ENCODE results near the gene CDKN1C.

Gene CDKN1C

DNA sequence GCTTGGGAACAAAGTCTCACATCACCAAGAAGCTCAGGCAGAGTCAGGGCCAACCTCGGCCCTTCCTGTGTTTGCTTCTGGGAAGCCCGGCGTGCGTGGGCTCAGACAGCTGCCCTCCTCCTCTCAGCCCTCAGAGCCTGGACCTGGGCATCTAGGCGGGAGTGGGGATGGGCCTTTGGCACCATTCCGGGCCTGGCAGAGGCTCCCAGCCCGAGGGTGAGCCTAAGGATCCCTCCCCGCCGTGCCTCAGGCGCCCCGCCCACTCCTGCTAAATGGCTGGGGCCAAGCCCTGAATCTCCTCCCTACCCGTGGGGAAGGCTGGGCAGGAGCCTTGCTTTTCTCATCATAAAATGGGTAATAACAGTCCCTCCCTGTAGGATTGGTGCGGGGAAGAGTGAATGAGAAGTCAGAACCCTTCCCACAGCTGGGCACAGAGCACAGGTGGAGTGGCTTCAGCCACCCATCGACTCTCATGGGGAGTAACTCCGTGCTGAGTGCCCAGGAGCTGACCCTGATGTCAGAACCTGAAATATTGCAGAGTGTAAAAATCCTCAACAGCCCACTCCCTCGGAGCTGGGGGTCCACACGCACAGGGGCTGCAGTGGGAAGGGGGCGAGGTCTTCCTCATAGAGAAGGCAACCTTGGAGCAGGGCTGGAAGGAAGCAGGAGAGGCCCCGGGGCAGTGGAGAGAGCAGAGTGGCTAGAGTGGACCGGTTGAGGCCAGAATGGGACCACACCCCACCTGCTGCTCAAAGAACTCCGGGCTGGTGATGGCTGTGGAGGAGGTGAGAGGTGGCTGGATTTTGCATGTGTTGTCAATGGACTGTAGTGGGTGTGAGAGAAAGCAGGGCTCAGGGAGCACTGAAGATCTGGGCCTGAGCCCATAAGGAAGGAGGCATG is 18.8 kb upstream of the CDKN1C start:
- no peak overlapping the region for H3K4ac ChIP-seq (ENCODE audit: low read length)
- H2BK12ac ChIP-seq (ENCODE audit: low read length), result no peak overlapping the region
- peaks cover 9 to 13% of the 10 kb centered on the region in 2 donors for H3K4me1 ChIP-seq (ENCODE audit: control insufficient read depth in 2 of 2, insufficient read depth in 1 of 2, low read depth in 1 of 2, low read length in 2 of 2)
- no peak overlapping the region for H4K8ac ChIP-seq (ENCODE audit: low read depth, low read length)
- H3K79me1 ChIP-seq (ENCODE audit: low read depth, low read length), result no peaks in the 10 kb centered on the region
- H2BK5ac ChIP-seq (ENCODE audit: low read length), result no peak overlapping the region
- H2BK120ac ChIP-seq (ENCODE audit: low read depth, low read length), result no peak overlapping the region
- H3K9ac ChIP-seq (ENCODE audit: low read depth, low read length, poor library complexity), result no peak overlapping the region
- peaks cover 0 to 2% of the 10 kb centered on the region in 2 donors for H3K9me3 ChIP-seq (replicated peaks in 1 of 2; ENCODE audit: control insufficient read depth in 2 of 2, insufficient read depth in 1 of 2, low read depth in 1 of 2, low read length in 2 of 2)
- H3K4me3 ChIP-seq (ENCODE audit: low read length in 2 of 2), result no peak overlapping the region
- peak overlapping the region; percentile 65 for H3K23ac ChIP-seq (ENCODE audit: low read depth, low read length, poor library complexity)
- no peak overlapping the region for H3K4me2 ChIP-seq (ENCODE audit: insufficient read depth, low read length, poor library complexity, severe bottlenecking)
- peak overlapping the region; percentile 76 for H2BK15ac ChIP-seq (ENCODE audit: low read length)
- no peaks in the 10 kb centered on the region for H3K36me3 ChIP-seq (replicated peaks in 1 of 2; ENCODE audit: control insufficient read depth in 2 of 2, insufficient read depth in 2 of 2, low read length in 2 of 2)
- H4K91ac ChIP-seq (ENCODE audit: low read depth, low read length, poor library complexity), result no peak overlapping the region
- no peak overlapping the region for H3K14ac ChIP-seq (ENCODE audit: low read length)
- H3K18ac ChIP-seq (ENCODE audit: low read length), result peak overlapping the region; percentile 8
- no peak for DNase-seq (ENCODE audit: low spot score)
- no CpG with 5 or more reads among the region's 21 CpGs for WGBS, 2 donors (ENCODE audit: extremely low coverage in 2 of 2, insufficient read length in 2 of 2, insufficient replicate concordance in 1 of 2)
- no peaks in the 10 kb centered on the region for H3K27me3 ChIP-seq (ENCODE audit: control insufficient read depth in 3 of 3, insufficient read depth in 3 of 3, low read depth in 1 of 3, low read length in 3 of 3)
- peak overlapping the region; percentile 91 for H2AK5ac ChIP-seq (ENCODE audit: low read depth, low read length)
- no peak overlapping the region for H2AFZ ChIP-seq (ENCODE audit: low read length)
- no peak overlapping the region for H3K27ac ChIP-seq (replicated peaks; ENCODE audit: low read length)

DNA sequence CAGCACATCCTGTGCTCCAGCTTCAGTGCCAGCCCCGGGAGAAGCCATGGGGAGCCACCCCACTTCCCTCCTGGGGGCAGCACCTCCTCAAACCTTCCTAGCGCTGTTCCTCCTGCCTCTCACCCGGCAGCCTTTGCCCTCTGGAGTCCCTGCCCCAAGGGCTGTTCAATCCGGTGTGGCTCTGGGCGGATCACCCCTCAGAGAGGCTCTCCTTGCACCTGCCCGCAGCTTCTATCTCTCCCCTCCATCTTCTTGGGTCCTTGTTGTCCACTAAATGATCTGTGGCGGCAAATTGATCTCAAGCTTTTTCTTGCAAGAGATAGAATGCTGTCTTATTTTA is 18.1 kb upstream of the CDKN1C start:
- Histone ChIP-seq H3K4me3 (ENCODE audit: low read length in 2 of 2) (no peak overlapping the region), H2AK5ac (ENCODE audit: low read depth, low read length) (peak overlapping the region; percentile 54), H4K8ac (ENCODE audit: low read depth, low read length) (no peak overlapping the region), H3K18ac (ENCODE audit: low read length) (no peak overlapping the region), H3K4me2 (ENCODE audit: insufficient read depth, low read length, poor library complexity, severe bottlenecking) (no peak overlapping the region), H3K27me3 (ENCODE audit: control insufficient read depth in 3 of 3, insufficient read depth in 3 of 3, low read depth in 1 of 3, low read length in 3 of 3) (no peaks in the 10 kb centered on the region), H3K79me1 (ENCODE audit: low read depth, low read length) (no peaks in the 10 kb centered on the region), H3K23ac (ENCODE audit: low read depth, low read length, poor library complexity) (no peak overlapping the region), H2BK12ac (ENCODE audit: low read length) (no peak overlapping the region), H2AFZ (ENCODE audit: low read length) (no peak overlapping the region), H4K91ac (ENCODE audit: low read depth, low read length, poor library complexity) (no peak overlapping the region), H3K9ac (ENCODE audit: low read depth, low read length, poor library complexity) (no peak overlapping the region), H3K4ac (ENCODE audit: low read length) (no peak overlapping the region), H3K14ac (ENCODE audit: low read length) (no peak overlapping the region), H3K36me3 (replicated peaks in 1 of 2; ENCODE audit: control insufficient read depth in 2 of 2, insufficient read depth in 2 of 2, low read length in 2 of 2) (no peaks in the 10 kb centered on the region), H3K27ac (replicated peaks; ENCODE audit: low read length) (no peak overlapping the region), H2BK5ac (ENCODE audit: low read length) (no peak overlapping the region), H2BK120ac (ENCODE audit: low read depth, low read length) (no peak overlapping the region), H3K4me1 (ENCODE audit: control insufficient read depth in 2 of 2, insufficient read depth in 1 of 2, low read depth in 1 of 2, low read length in 2 of 2) (peaks cover 9 to 13% of the 10 kb centered on the region in 2 donors), H2BK15ac (ENCODE audit: low read length) (peak overlapping the region; percentile 96), H3K9me3 (replicated peaks in 1 of 2; ENCODE audit: control insufficient read depth in 2 of 2, insufficient read depth in 1 of 2, low read depth in 1 of 2, low read length in 2 of 2) (peaks cover 0 to 2% of the 10 kb centered on the region in 2 donors)
- no CpG with 5 or more reads among the region's 7 CpGs for WGBS, 2 donors (ENCODE audit: extremely low coverage in 2 of 2, insufficient read length in 2 of 2, insufficient replicate concordance in 1 of 2)
- no peak for DNase-seq (ENCODE audit: low spot score)

DNA sequence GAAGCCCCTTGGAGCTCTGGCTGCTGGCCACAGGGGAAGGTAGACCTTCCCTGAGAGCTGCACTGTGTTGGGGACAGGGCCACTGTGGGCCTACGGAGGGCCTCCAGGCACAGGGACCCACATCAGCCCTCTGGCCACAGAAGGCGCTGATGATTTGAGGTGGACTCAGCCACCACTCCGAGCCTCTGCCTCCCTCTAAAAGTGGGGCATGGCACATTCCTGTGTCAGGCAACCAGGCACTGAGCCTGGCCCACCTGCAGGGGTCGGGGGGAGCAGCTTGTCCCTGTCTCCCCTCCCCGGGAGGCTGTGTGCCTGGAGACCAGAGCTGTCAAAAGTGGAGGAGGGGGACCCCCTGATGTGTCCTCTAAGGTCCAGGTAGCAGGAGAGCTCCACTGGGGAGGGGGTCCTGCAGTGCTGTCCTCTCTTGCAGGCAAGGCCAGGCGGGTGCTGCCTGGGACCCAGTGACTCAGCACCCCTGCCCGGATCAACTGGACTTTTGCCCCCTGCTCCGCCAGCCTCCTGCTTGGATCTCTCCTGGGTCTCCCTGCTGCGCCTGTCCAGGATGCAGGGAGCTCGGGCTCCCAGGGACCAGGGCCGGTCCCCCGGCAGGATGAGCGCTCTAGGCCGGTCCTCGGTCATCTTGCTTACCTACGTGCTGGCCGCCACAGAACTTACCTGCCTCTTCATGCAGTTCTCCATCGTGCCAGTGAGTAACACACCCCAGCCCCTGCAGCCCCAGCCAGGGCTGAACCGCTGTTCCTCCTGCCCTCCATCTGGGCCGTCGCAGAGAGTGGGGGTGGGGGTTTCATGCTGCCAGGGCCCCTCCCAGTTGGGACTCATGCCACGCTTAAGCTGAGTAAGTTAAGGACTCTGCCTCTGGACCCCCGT is 17.5 kb upstream of the CDKN1C start:
- no peaks in the 10 kb centered on the region for H3K36me3 ChIP-seq (replicated peaks in 1 of 2; ENCODE audit: control insufficient read depth in 2 of 2, insufficient read depth in 2 of 2, low read length in 2 of 2)
- no peaks in the 10 kb centered on the region for H3K79me1 ChIP-seq (ENCODE audit: low read depth, low read length)
- H3K14ac ChIP-seq (ENCODE audit: low read length), result no peak overlapping the region
- peak overlapping the region; percentile 87 for H3K4me2 ChIP-seq (ENCODE audit: insufficient read depth, low read length, poor library complexity, severe bottlenecking)
- H2BK5ac ChIP-seq (ENCODE audit: low read length), result no peak overlapping the region
- peaks cover 9 to 15% of the 10 kb centered on the region in 2 donors for H3K4me1 ChIP-seq (ENCODE audit: control insufficient read depth in 2 of 2, insufficient read depth in 1 of 2, low read depth in 1 of 2, low read length in 2 of 2)
- H4K91ac ChIP-seq (ENCODE audit: low read depth, low read length, poor library complexity), result no peak overlapping the region
- no peaks in the 10 kb centered on the region for H3K27me3 ChIP-seq (ENCODE audit: control insufficient read depth in 3 of 3, insufficient read depth in 3 of 3, low read depth in 1 of 3, low read length in 3 of 3)
- peak overlapping the region; percentile 44 for H3K18ac ChIP-seq (ENCODE audit: low read length)
- H3K9ac ChIP-seq (ENCODE audit: low read depth, low read length, poor library complexity), result peak overlapping the region; percentile 64
- H2AK5ac ChIP-seq (ENCODE audit: low read depth, low read length), result peak overlapping the region; percentile 54
- H4K8ac ChIP-seq (ENCODE audit: low read depth, low read length), result no peak overlapping the region
- no peak overlapping the region for H3K27ac ChIP-seq (replicated peaks; ENCODE audit: low read length)
- peak overlapping the region; percentile 64 to 91 for H3K4me3 ChIP-seq (ENCODE audit: low read length in 2 of 2)
- H3K4ac ChIP-seq (ENCODE audit: low read length), result no peak overlapping the region
- WGBS, 2 donors (ENCODE audit: extremely low coverage in 2 of 2, insufficient read length in 2 of 2, insufficient replicate concordance in 1 of 2), result no CpG with 5 or more reads among the region's 23 CpGs
- peak overlapping the region; percentile 96 for H2BK15ac ChIP-seq (ENCODE audit: low read length)
- peak overlapping the region; percentile 46 for H3K23ac ChIP-seq (ENCODE audit: low read depth, low read length, poor library complexity)
- H2BK12ac ChIP-seq (ENCODE audit: low read length), result no peak overlapping the region
- H2BK120ac ChIP-seq (ENCODE audit: low read depth, low read length), result peak overlapping the region; percentile 64
- peak overlapping the region; percentile 99 for H2AFZ ChIP-seq (ENCODE audit: low read length)
- peaks cover 0 to 2% of the 10 kb centered on the region in 2 donors for H3K9me3 ChIP-seq (replicated peaks in 1 of 2; ENCODE audit: control insufficient read depth in 2 of 2, insufficient read depth in 1 of 2, low read depth in 1 of 2, low read length in 2 of 2)
- DNase-seq (ENCODE audit: low spot score), result no peak
